ENCODE data around the gene FIZ1. TPM values are rescaled to one million over a fixed set of nuclear protein-coding genes. Genes with fewer than 3 reads are reported as not detected.
A peak's percentile ranks its signal among the peaks of the same experiment; 100 is the strongest.

Gene FIZ1
- total and polyA plus RNA-seq, 12 donors, result 4.4 to 19.7 (median 10.4) TPM

DNA sequence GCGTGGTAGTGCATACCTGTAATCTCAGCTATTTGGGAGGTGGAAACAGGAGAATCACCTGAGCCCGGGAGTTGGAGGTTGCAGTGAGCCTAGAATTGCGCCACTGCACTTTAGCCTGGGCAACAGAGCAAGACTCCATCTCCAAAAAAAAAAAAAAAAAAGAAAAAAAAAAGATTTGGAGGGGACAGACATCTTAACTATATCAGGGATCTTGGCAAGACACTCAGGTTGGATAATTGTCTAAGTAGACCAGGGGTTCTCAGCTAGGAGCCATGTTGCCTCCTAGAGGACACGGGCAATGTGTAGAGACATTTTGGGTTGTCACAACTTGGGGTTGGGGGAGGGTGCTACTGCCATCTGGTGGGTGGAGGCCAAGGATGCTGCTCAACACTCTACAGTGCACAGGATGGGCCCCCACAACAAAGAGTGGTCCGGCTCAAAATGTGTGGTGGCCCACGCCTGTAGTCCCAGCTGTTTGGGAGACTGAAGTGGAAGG is 39.6 kb upstream of the FIZ1 start:
- Histone ChIP-seq H3K27me3 (no peaks in the 10 kb centered on the region), H3K4me3 (no peak overlapping the region), H3K9me3 (replicated peaks in 1 of 3) (no peaks in the 10 kb centered on the region), H3K27ac (peak overlapping the region in 1 of 5 donors; percentile 94), H3K4me1 (replicated peaks in 1 of 2) (peaks cover 39 to 57% of the 10 kb centered on the region in 2 donors), H3K36me3 (replicated peaks in 1 of 2) (no peaks in the 10 kb centered on the region)
- WGBS, 4 donors, result 82 to 90% (median 86%) methylated on average over 6 of the region's 6 CpGs
- TF ChIP-seq POLR2A (IDR thresholded peaks at IDR 0.05), result no peak
- TF ChIP-seq, protein P1, sequence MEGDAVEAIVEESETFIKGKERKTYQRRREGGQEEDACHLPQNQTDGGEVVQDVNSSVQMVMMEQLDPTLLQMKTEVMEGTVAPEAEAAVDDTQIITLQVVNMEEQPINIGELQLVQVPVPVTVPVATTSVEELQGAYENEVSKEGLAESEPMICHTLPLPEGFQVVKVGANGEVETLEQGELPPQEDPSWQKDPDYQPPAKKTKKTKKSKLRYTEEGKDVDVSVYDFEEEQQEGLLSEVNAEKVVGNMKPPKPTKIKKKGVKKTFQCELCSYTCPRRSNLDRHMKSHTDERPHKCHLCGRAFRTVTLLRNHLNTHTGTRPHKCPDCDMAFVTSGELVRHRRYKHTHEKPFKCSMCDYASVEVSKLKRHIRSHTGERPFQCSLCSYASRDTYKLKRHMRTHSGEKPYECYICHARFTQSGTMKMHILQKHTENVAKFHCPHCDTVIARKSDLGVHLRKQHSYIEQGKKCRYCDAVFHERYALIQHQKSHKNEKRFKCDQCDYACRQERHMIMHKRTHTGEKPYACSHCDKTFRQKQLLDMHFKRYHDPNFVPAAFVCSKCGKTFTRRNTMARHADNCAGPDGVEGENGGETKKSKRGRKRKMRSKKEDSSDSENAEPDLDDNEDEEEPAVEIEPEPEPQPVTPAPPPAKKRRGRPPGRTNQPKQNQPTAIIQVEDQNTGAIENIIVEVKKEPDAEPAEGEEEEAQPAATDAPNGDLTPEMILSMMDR (IDR thresholded peaks at IDR 0.05), result peak in 5 of 6 experiments; percentile 9 to 40 (median 24)
- DNase-seq, result peak in 5 of 7 donors; percentile 26 to 56 (median 34)
- intact Hi-C loops (cut with DNase I), result no loop called here

DNA sequence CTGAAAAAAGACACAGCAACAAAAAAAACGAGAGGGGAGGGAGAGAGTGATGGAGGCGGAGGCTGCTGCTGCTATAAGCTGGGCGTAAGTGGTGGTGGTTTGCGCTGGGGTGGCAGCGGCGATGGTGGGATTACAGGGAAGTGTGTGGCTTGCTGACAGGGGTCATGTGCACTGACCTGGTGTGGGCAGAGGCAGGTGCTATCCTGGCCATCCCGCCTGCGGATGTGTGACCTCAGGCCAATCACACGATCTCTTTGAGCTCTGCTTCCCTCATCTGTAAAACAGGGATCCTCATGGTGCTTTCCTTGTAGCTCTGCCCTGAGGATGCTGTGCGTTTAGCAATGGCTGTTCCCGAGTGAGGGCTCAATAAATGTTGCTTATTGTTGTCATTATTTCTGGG is 38.2 kb upstream of the FIZ1 start:
- TF ChIP-seq POLR2A (IDR thresholded peaks at IDR 0.05), result no peak
- TF ChIP-seq, protein P1 (IDR thresholded peaks at IDR 0.05), result no peak
- Histone ChIP-seq H3K27ac (no peak overlapping the region), H3K9me3 (replicated peaks in 1 of 3) (no peaks in the 10 kb centered on the region), H3K4me3 (no peak overlapping the region), H3K27me3 (no peaks in the 10 kb centered on the region), H3K4me1 (replicated peaks in 1 of 2) (peaks cover 30 to 48% of the 10 kb centered on the region in 2 donors), H3K36me3 (replicated peaks in 1 of 2) (no peaks in the 10 kb centered on the region)
- 72 to 79% (median 75%) methylated on average over 11 of the region's 11 CpGs for WGBS, 4 donors
- intact Hi-C loops (cut with DNase I), result no loop called here
- peak in 1 of 7 donors; percentile 8 for DNase-seq

DNA sequence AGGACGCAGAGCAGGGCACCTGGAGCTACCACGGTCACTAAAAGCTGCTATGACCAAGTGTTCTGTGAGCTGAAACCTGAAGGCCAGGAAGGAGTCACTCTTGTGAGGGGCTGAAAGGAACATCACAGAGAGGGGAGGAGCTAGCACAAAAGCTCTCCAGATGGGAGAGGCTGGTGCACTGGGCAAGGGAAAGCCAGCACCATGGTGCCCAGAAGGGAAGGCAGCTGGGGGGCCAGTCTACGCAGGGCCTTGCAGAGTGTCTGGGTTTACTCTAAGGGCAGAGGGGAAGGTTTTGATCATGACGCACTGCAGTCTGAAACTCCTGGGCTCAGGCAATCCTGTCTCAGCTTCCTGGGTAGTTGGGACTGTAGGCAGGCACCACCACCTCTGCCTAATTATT is 37.4 kb upstream of the FIZ1 start:
- Histone ChIP-seq H3K27ac (peak overlapping the region in 2 of 5 donors; percentile 30 to 97), H3K9me3 (replicated peaks in 1 of 3) (no peaks in the 10 kb centered on the region), H3K4me3 (no peak overlapping the region), H3K4me1 (replicated peaks in 1 of 2) (peaks cover 25 to 40% of the 10 kb centered on the region in 2 donors), H3K36me3 (replicated peaks in 1 of 2) (no peaks in the 10 kb centered on the region), H3K27me3 (no peaks in the 10 kb centered on the region)
- no peak for DNase-seq
- intact Hi-C loops (cut with DNase I), result no loop called here
- TF ChIP-seq, protein P1 (IDR thresholded peaks at IDR 0.05), result no peak
- TF ChIP-seq POLR2A (IDR thresholded peaks at IDR 0.05), result no peak
- WGBS, 4 donors, result 76 to 85% (median 79%) methylated on average over 2 to 4 of the region's 4 CpGs

DNA sequence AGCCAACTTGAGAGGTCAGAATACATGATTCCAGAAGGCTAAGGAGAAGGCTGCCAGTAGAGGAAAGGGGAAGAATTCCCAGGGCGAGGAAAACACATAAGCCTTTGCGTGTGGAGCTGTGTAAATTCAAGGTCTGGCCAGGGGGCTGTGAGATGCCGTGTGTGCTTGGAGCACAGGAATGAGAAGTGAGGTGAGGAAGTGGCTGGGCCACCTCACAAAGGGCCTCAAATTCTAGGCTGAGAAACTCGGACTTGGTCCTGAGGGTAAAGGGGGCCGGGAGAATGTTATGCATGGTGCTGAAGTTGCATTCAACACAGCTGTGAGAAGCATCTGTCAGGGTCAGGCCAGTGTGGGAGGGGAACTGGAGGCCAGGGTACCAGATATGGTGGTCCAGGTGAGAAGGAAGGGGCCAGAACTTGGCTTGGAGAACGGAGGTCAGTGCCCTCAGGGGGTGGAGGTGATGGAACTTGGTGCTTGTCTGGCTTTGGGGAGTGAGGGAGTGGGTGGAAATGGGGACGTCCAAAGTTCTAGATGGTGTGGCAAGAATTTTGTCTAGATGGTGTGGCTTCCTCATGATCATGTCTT is 36.6 kb upstream of the FIZ1 start:
- H3K4me3 ChIP-seq, result peak overlapping the region in 3 of 4 donors; percentile 67 to 100 (median 82)
- no peaks in the 10 kb centered on the region for H3K27me3 ChIP-seq
- WGBS, 4 donors, result 47 to 58% (median 51%) methylated on average over 7 of the region's 7 CpGs
- H3K9me3 ChIP-seq (replicated peaks in 1 of 3), result no peaks in the 10 kb centered on the region
- TF ChIP-seq, protein P1 (IDR thresholded peaks at IDR 0.05), result no peak
- no peak for TF ChIP-seq POLR2A (IDR thresholded peaks at IDR 0.05)
- intact Hi-C loops (cut with DNase I), result no loop called here
- no peaks in the 10 kb centered on the region for H3K36me3 ChIP-seq (replicated peaks in 1 of 2)
- H3K4me1 ChIP-seq (replicated peaks in 1 of 2), result peaks cover 25 to 40% of the 10 kb centered on the region in 2 donors
- H3K27ac ChIP-seq, result peak overlapping the region in 4 of 5 donors; percentile 97 to 99 (median 98)
- DNase-seq, result peak in 1 of 7 donors; percentile 8
